ENCODE measurements around the gene PTPN14.

Gene PTPN14

GRCh38 chr1:214364786-214365295 is 186.6 kb downstream of the PTPN14 start:
- no peak for DNase-seq (ENCODE audit: low read depth in 2 of 2)

- no peak for DNase-seq (ENCODE audit: low read depth in 2 of 2)
Observed at GRCh38 chr1:214364386-214364785, 187.0 kb downstream of the PTPN14 start.

GRCh38 chr1:214363386-214363785 is 188.0 kb downstream of the PTPN14 start:
- no peak for DNase-seq (ENCODE audit: low read depth in 2 of 2)

GRCh38 chr1:214362188-214362882 is 189.1 kb downstream of the PTPN14 start:
- no peak for DNase-seq (ENCODE audit: low read depth in 2 of 2)

- DNase-seq (ENCODE audit: low read depth in 2 of 2): no peak
Observed at GRCh38 chr1:214361636-214362035, 189.8 kb downstream of the PTPN14 start.

GRCh38 chr1:214360525-214361164 is 190.8 kb downstream of the PTPN14 start:
- DNase-seq (ENCODE audit: low read depth in 2 of 2): no peak

GRCh38 chr1:214360116-214360515 is 191.3 kb downstream of the PTPN14 start:
- no peak for DNase-seq (ENCODE audit: low read depth in 2 of 2)

- no peak for DNase-seq (ENCODE audit: low read depth in 2 of 2)
Observed at GRCh38 chr1:214354440-214355148, 196.8 kb downstream of the PTPN14 start.

GRCh38 chr1:214352838-214353237 is 198.6 kb downstream of the PTPN14 start:
- no peak for DNase-seq (ENCODE audit: low read depth in 2 of 2)

GRCh38 chr1:214351551-214352277 is 199.7 kb downstream of the PTPN14 start:
- DNase-seq (ENCODE audit: low read depth in 2 of 2): no peak

GRCh38 chr1:214349781-214350180 is 201.6 kb downstream of the PTPN14 start:
- DNase-seq (ENCODE audit: low read depth in 2 of 2): no peak

GRCh38 chr1:214349008-214349407 is 202.4 kb downstream of the PTPN14 start:
- no peak for DNase-seq (ENCODE audit: low read depth in 2 of 2)

- DNase-seq (ENCODE audit: low read depth in 2 of 2): no peak
Observed at GRCh38 chr1:214344897-214345296, 206.5 kb downstream of the PTPN14 start.

GRCh38 chr1:214342525-214342924 is 208.9 kb downstream of the PTPN14 start:
- no peak for DNase-seq (ENCODE audit: low read depth in 2 of 2)

GRCh38 chr1:214341932-214342331 is 209.5 kb downstream of the PTPN14 start:
- DNase-seq (ENCODE audit: low read depth in 2 of 2): no peak

- no peak for DNase-seq (ENCODE audit: low read depth in 2 of 2)
Observed at GRCh38 chr1:214341459-214341858, 209.9 kb downstream of the PTPN14 start.

GRCh38 chr1:214338212-214338611 is 213.2 kb downstream of the PTPN14 start:
- no peak for DNase-seq (ENCODE audit: low read depth in 2 of 2)

- no peak for DNase-seq (ENCODE audit: low read depth in 2 of 2)
Observed at GRCh38 chr1:214337511-214337910, 213.9 kb downstream of the PTPN14 start.

- DNase-seq (ENCODE audit: low read depth in 2 of 2): no peak
Observed at GRCh38 chr1:214337015-214337414, 214.4 kb downstream of the PTPN14 start.

- DNase-seq (ENCODE audit: low read depth in 2 of 2): no peak
Observed at GRCh38 chr1:214335567-214335966, 215.8 kb downstream of the PTPN14 start.

GRCh38 chr1:214332946-214333798 is 218.2 kb downstream of the PTPN14 start:
- peak; percentile 14 to 34 for DNase-seq (ENCODE audit: low read depth in 2 of 2)
